Neural cell (in vitro differentiated cells): ENCODE measurements around the gene VAMP8. TPM values are rescaled to one million over a fixed set of nuclear protein-coding genes. Genes with fewer than 3 reads are reported as not detected.
A peak's percentile ranks its signal among the peaks of the same experiment; 100 is the strongest.

ENCODE experiments used
- H2AFZ ChIP-seq: fragments of 200-600, 300-800 bp; sonication (generic), shearing (Covaris generic); 2 replicates; pipeline ENCODE4 v1.6.0; 2014; ENCODE audit warnings: low read depth, mild to moderate bottlenecking, antibody characterized with exemption, low read length, moderate library complexity
- H3F3A ChIP-seq: fragments of 200-600 bp; shearing (Covaris generic); 2 replicates; pipeline ENCODE4 v1.6.1; 2016; ENCODE audit warnings: mild to moderate bottlenecking, moderate library complexity, mixed read lengths, antibody characterized with exemption, low read length; ENCODE audit not compliant: insufficient read depth, poor library complexity, severe bottlenecking
- H3K27ac ChIP-seq: fragments of 200-600, 300-800 bp; sonication (generic), shearing (Covaris generic); 2 replicates; pipeline ENCODE4 v1.5.1; 2014; ENCODE audit warnings: mild to moderate bottlenecking, low read length, moderate library complexity
- H3K27me3 ChIP-seq: fragments of 300-800, 200-600 bp; sonication (generic), shearing (Covaris generic); 2 replicates; pipeline ENCODE4 v1.6.0; 2014; ENCODE audit warnings: mild to moderate bottlenecking, low read depth, low read length, moderate library complexity; ENCODE audit not compliant: insufficient read depth
- H3K36me3 ChIP-seq: fragments of 300-800, 200-600 bp; sonication (generic), shearing (Covaris generic); 2 replicates; pipeline ENCODE4 v1.5.1; 2014; ENCODE audit warnings: mild to moderate bottlenecking, antibody characterized with exemption, low read length, moderate library complexity; ENCODE audit not compliant: insufficient read depth
- H3K4me2 ChIP-seq: fragments of 300-800, 200-600 bp; sonication (generic), shearing (Covaris generic); 2 replicates; pipeline ENCODE4 v1.6.0; 2014; ENCODE audit warnings: mild to moderate bottlenecking, low read length
- H3K4me3 ChIP-seq: fragments of 300-800, 200-600 bp; sonication (generic), shearing (Covaris generic); 2 replicates; pipeline ENCODE4 v1.5.1; 2014; ENCODE audit warnings: mild to moderate bottlenecking, low read length, moderate library complexity
- H3K79me2 ChIP-seq: fragments of 200-600 bp; shearing (Covaris generic); replicated peaks from 2 replicates; pipeline ENCODE4 v1.6.0; 2014; ENCODE audit warnings: mild to moderate bottlenecking, low read length, moderate library complexity; ENCODE audit not compliant: insufficient read depth
- H3K9ac ChIP-seq: fragments of 300-800, 200-600 bp; sonication (generic), shearing (Covaris generic); 2 replicates; pipeline ENCODE4 v1.6.1; 2016; ENCODE audit warnings: mild to moderate bottlenecking, low read length, mixed read lengths
- H3K9me2 ChIP-seq: fragments of 200-600 bp; shearing (Covaris generic); 2 replicates; pipeline ENCODE4 v1.6.1; 2016; ENCODE audit warnings: mild to moderate bottlenecking, low read length, mixed read lengths; ENCODE audit not compliant: insufficient read depth
- H3K9me3 ChIP-seq: fragments of 200-600, 300-800 bp; sonication (generic), shearing (Covaris generic); 2 replicates; pipeline ENCODE4 v1.6.1; 2016; ENCODE audit warnings: mild to moderate bottlenecking, mixed run types, low read length, moderate library complexity, mixed read lengths
- H4K20me1 ChIP-seq: fragments of 200-600 bp; shearing (Covaris generic); 2 replicates; pipeline ENCODE4 v1.6.1; 2016; ENCODE audit warnings: mild to moderate bottlenecking, mixed run types; ENCODE audit not compliant: insufficient read depth
- CTCF ChIP-seq: fragments of 450-650 bp; IDR thresholded peaks from 2 replicates; pipeline ENCODE4 v1.5.1; 2014; ENCODE audit warnings: antibody characterized with exemption, mild to moderate bottlenecking, moderate library complexity; ENCODE audit not compliant: poor library complexity, severe bottlenecking
- EP300 ChIP-seq: fragments of 450-650 bp; conservative IDR thresholded peaks from 2 replicates; pipeline ENCODE4 v1.6.1; 2014; ENCODE audit warnings: antibody characterized with exemption, mild to moderate bottlenecking, moderate library complexity; ENCODE audit not compliant: poor library complexity, severe bottlenecking
- EZH2 ChIP-seq: fragments of 200-600, 300-800 bp; shearing (Covaris generic), sonication (generic); IDR thresholded peaks from 2 replicates; pipeline ENCODE4 v1.6.1; 2014; ENCODE audit warnings: antibody characterized with exemption, low read length, borderline replicate concordance, mild to moderate bottlenecking; ENCODE audit not compliant: insufficient read depth, poor library complexity, severe bottlenecking
- MXI1 ChIP-seq: fragments of 450-650 bp; conservative IDR thresholded peaks from 2 replicates; pipeline ENCODE4 v1.6.1; 2014; ENCODE audit warnings: antibody characterized with exemption, mild to moderate bottlenecking; ENCODE audit not compliant: poor library complexity, severe bottlenecking
- POLR2AphosphoS5 ChIP-seq: IDR thresholded peaks from 2 replicates; pipeline ENCODE4 v1.6.1; 2012
- RAD21 ChIP-seq: fragments of 450-650 bp; conservative IDR thresholded peaks from 2 replicates; pipeline ENCODE4 v1.6.1; 2014; ENCODE audit warnings: antibody characterized with exemption, mild to moderate bottlenecking, moderate library complexity
- REST ChIP-seq: IDR thresholded peaks from 2 replicates; pipeline ENCODE4 v1.6.1; 2012; ENCODE audit warnings: borderline replicate concordance
- SMC3 ChIP-seq: fragments of 450-650 bp; conservative IDR thresholded peaks from 2 replicates; pipeline ENCODE4 v1.6.1; 2014; ENCODE audit warnings: antibody characterized with exemption, mild to moderate bottlenecking, moderate library complexity; ENCODE audit not compliant: poor library complexity
- TAF1 ChIP-seq: IDR thresholded peaks from 2 replicates; pipeline ENCODE4 v1.6.1; 2012; ENCODE audit warnings: low read depth
- polyA plus RNA-seq: library from polyadenylated mRNA; depleted of rRNA; stranded (reverse); fragments of >200 nt; gene quantifications from 2 replicates; pipeline ENCODE4 v1.2.3, GENCODE V29; 2014

The VAMP8 gene
- polyA plus RNA-seq, 1 donor from 2014 or later: not detected

GRCh38 chr2:85539361-85540132 lies 37.8 kb upstream of the VAMP8 start:
- Histone ChIP-seq H3K27me3 (no peaks in the 10 kb centered on the region), H4K20me1 (peaks cover 23% of the 10 kb centered on the region), H3K9ac (peak overlapping the region; percentile 99), H3K4me3 (peak overlapping the region; percentile 91), H3K9me3 (no peaks in the 10 kb centered on the region), H3K36me3 (peaks cover 17% of the 10 kb centered on the region), H3F3A (peaks cover 6% of the 10 kb centered on the region), H3K79me2 (peaks cover 39% of the 10 kb centered on the region), H3K27ac (peak overlapping the region; percentile 98), H3K4me2 (peak overlapping the region; percentile 85), H2AFZ (no peak overlapping the region), H3K9me2 (no peaks in the 10 kb centered on the region)
- TF ChIP-seq REST (peak; percentile 3), TAF1 (peak; percentile 13), RAD21 (no peak), MXI1 (peak; percentile 100), SMC3 (no peak), EZH2 (no peak), CTCF (no peak), EP300 (no peak), POLR2AphosphoS5 (peak; percentile 21)

GRCh38 chr2:85540133-85540648 lies 37.2 kb upstream of the VAMP8 start:
- peak overlapping the region; percentile 99 for H3K9ac ChIP-seq
- H3F3A ChIP-seq: peaks cover 6% of the 10 kb centered on the region
- H3K79me2 ChIP-seq: peaks cover 39% of the 10 kb centered on the region
- H3K27me3 ChIP-seq: no peaks in the 10 kb centered on the region
- peak overlapping the region; percentile 91 for H3K4me3 ChIP-seq
- H3K4me2 ChIP-seq: peak overlapping the region; percentile 85
- H4K20me1 ChIP-seq: peaks cover 23% of the 10 kb centered on the region
- no peak overlapping the region for H2AFZ ChIP-seq
- H3K36me3 ChIP-seq: peaks cover 20% of the 10 kb centered on the region
- H3K9me2 ChIP-seq: no peaks in the 10 kb centered on the region
- TF ChIP-seq SMC3 (no peak), TAF1 (no peak), EP300 (no peak), MXI1 (no peak), EZH2 (no peak), CTCF (no peak), POLR2AphosphoS5 (no peak), RAD21 (no peak), REST (no peak)
- H3K27ac ChIP-seq: peak overlapping the region; percentile 98
- H3K9me3 ChIP-seq: no peaks in the 10 kb centered on the region
